SK-N-MC (cell line): ENCODE results near the gene NMS.

Source experiments
- DNase-seq: peaks from one replicate; pipeline ENCODE4 v3.0.0-alpha.2; 2011; ENCODE audit warnings: low read depth, low spot score
- H3K27ac ChIP-seq: fragments of 200-600 bp; sonication (generic); 2 replicates; pipeline ENCODE4 v1.5.1; 2016; ENCODE audit warnings: mixed run types
- H3K36me3 ChIP-seq: fragments of 200-600 bp; sonication (generic); 2 replicates; pipeline ENCODE4 v1.6.1; 2017; ENCODE audit warnings: antibody characterized with exemption, low read length, mixed read lengths; ENCODE audit not compliant: insufficient read depth
- H3K4me3 ChIP-seq: fragments of 200-600 bp; sonication (generic); 2 replicates; pipeline ENCODE4 v1.5.1; 2016
- H3K9ac ChIP-seq: fragments of 200-600 bp; sonication (generic); 2 replicates; pipeline ENCODE4 v1.8.0; 2017; ENCODE audit warnings: mixed run types, mixed read lengths; ENCODE audit not compliant: insufficient read length
- H3K9me3 ChIP-seq: fragments of 200-600 bp; sonication (generic); 2 replicates; pipeline ENCODE4 v1.6.1; 2017; ENCODE audit warnings: low read depth, mild to moderate bottlenecking, antibody characterized with exemption, low read length, moderate library complexity, mixed read lengths
- EZH2 ChIP-seq: fragments of 200-600 bp; sonication (generic); IDR thresholded peaks from one replicate; pipeline ENCODE4 v1.6.1; 2017; ENCODE audit warnings: antibody characterized with exemption
- FOXP2 ChIP-seq: optimal IDR thresholded peaks from 2 replicates; pipeline ENCODE3; 2011; ENCODE audit warnings: mild to moderate bottlenecking, moderate library complexity; ENCODE audit not compliant: insufficient read depth; ENCODE audit errors: extremely low read length, control extremely low read depth
- POLR2AphosphoS5 ChIP-seq: IDR thresholded peaks from 2 replicates; pipeline ENCODE4 v1.6.1; 2012; ENCODE audit warnings: mild to moderate bottlenecking, low read depth, low read length, borderline replicate concordance

NMS gene

GRCh38 chr2:100509066-100509465 lies 38.8 kb downstream of the NMS start:
- TF ChIP-seq EZH2 (no peak), POLR2AphosphoS5 (no peak), FOXP2 (no peak)
- no peak overlapping the region for H3K4me3 ChIP-seq
- H3K27ac ChIP-seq, result no peak overlapping the region
- no peak for DNase-seq
- no peak overlapping the region for H3K9ac ChIP-seq
- no peaks in the 10 kb centered on the region for H3K36me3 ChIP-seq
- H3K9me3 ChIP-seq, result no peaks in the 10 kb centered on the region

GRCh38 chr2:100513650-100514049 lies 43.4 kb downstream of the NMS start:
- no peak overlapping the region for H3K27ac ChIP-seq
- H3K9me3 ChIP-seq, result no peaks in the 10 kb centered on the region
- H3K4me3 ChIP-seq, result no peak overlapping the region
- no peak overlapping the region for H3K9ac ChIP-seq
- no peak for TF ChIP-seq POLR2AphosphoS5
- TF ChIP-seq FOXP2, result no peak
- TF ChIP-seq EZH2, result no peak
- no peaks in the 10 kb centered on the region for H3K36me3 ChIP-seq
- no peak for DNase-seq

GRCh38 chr2:100517556-100517955 lies 47.3 kb downstream of the NMS start:
- DNase-seq, result no peak
- H3K27ac ChIP-seq, result no peak overlapping the region

DNA sequence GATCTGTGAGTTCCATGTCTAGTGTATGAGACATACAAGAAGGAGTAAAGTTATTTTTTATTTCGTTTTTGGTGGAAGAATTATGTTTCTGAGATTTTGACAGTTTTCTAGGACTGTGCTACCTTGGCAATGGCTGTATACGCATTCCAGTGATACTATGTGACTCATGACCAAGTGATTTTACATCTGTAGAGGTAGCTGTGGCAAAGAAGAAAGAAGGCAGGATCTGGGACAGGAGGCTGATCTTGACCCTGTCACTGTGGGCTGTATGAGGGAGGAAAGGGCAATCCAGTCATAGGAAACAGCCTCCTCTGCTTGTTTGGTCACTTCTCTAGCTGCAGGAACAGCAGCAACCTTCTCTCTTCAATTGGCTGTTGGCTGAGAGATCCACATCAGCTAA lies 48.5 kb downstream of the NMS start:
- Histone ChIP-seq H3K4me3 (no peak overlapping the region), H3K36me3 (no peaks in the 10 kb centered on the region), H3K9me3 (no peaks in the 10 kb centered on the region), H3K9ac (no peak overlapping the region), H3K27ac (no peak overlapping the region)
- no peak for DNase-seq
- TF ChIP-seq FOXP2, result no peak
- no peak for TF ChIP-seq EZH2
- no peak for TF ChIP-seq POLR2AphosphoS5

More at GRCh38 chr2:100517556-100517955, 47.3 kb downstream of the NMS start:
- no peaks in the 10 kb centered on the region for H3K9me3 ChIP-seq
- no peak overlapping the region for H3K4me3 ChIP-seq
- H3K9ac ChIP-seq, result no peak overlapping the region
- H3K36me3 ChIP-seq, result no peaks in the 10 kb centered on the region
- TF ChIP-seq POLR2AphosphoS5, result no peak
- no peak for TF ChIP-seq FOXP2
- TF ChIP-seq EZH2, result no peak

DNA sequence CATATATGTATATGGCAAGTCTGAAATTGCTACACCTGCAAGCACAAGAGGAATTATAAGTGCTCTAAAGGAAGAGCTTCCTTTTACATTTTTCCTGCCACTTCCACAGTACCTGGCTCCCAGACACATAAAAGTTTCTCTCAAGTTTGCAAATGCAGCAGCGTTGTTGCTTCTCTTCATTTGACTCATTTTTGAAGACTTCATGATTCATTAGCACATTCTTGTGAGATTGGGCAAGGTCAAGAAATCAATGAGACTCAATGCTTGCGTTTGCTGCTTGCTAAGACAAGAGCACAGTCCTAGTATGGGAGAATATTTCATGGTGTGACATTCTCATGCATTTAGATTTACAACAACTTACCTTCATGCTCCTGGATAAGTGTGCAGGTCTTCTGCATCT lies 49.9 kb downstream of the NMS start:
- Histone ChIP-seq H3K36me3 (no peaks in the 10 kb centered on the region), H3K9me3 (no peaks in the 10 kb centered on the region), H3K9ac (no peak overlapping the region), H3K4me3 (no peak overlapping the region), H3K27ac (no peak overlapping the region)
- no peak for DNase-seq
- TF ChIP-seq POLR2AphosphoS5, result no peak
- no peak for TF ChIP-seq EZH2
- no peak for TF ChIP-seq FOXP2

DNA sequence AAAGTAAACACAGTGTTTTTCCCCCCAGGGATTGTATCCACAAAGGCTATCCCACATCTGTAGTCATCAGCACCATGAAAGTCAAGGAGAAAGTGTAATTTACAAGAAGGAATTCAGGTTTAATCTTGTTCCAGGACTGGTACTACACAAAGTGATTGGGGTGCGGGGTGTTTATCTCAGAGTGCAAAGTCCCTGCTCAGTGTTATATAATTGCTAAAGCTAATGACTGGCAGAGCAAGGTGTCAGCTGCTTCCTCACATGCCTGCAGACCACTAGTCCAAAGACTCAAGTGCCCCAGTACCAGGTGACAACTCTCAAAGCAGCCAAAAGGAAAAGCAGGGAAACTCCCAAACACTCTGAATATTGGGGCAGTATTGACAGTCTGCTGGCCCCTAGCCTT lies 52.1 kb downstream of the NMS start:
- Histone ChIP-seq H3K9me3 (no peaks in the 10 kb centered on the region), H3K36me3 (no peaks in the 10 kb centered on the region), H3K27ac (no peak overlapping the region), H3K4me3 (no peak overlapping the region), H3K9ac (no peak overlapping the region)
- TF ChIP-seq POLR2AphosphoS5 (no peak), FOXP2 (no peak), EZH2 (no peak)
- DNase-seq, result no peak

- no peak overlapping the region for H3K4me3 ChIP-seq
- no peak for DNase-seq
- TF ChIP-seq EZH2, result no peak
- no peak for TF ChIP-seq FOXP2
- no peak for TF ChIP-seq POLR2AphosphoS5
- no peak overlapping the region for H3K9ac ChIP-seq
- no peaks in the 10 kb centered on the region for H3K36me3 ChIP-seq
- H3K9me3 ChIP-seq, result no peaks in the 10 kb centered on the region
- H3K27ac ChIP-seq, result no peak overlapping the region
These were observed 54.0 kb downstream of the NMS start for GRCh38 chr2:100524331-100524730.

DNA sequence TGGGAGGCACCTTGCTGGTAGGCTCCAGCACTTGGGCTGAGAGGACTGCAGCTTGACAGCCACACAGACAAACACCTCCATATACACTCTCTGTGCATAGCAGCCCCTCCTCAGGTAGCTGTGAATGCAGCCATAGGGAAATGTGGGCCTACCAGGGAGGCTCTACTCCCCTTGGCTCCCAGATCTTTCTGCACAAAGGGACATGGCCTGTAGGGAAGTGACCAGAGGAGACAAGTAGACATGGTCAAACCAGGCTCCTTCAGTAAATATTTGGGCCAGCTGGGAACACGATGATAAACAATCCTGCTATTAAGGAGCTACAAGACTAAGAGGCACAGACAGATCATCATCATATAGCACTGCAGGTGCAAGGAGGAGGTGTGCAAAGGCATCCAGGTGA lies 56.6 kb downstream of the NMS start:
- Histone ChIP-seq H3K9ac (no peak overlapping the region), H3K36me3 (no peaks in the 10 kb centered on the region), H3K4me3 (no peak overlapping the region), H3K27ac (no peak overlapping the region), H3K9me3 (no peaks in the 10 kb centered on the region)
- DNase-seq, result no peak
- no peak for TF ChIP-seq FOXP2
- TF ChIP-seq POLR2AphosphoS5, result no peak
- no peak for TF ChIP-seq EZH2

DNA sequence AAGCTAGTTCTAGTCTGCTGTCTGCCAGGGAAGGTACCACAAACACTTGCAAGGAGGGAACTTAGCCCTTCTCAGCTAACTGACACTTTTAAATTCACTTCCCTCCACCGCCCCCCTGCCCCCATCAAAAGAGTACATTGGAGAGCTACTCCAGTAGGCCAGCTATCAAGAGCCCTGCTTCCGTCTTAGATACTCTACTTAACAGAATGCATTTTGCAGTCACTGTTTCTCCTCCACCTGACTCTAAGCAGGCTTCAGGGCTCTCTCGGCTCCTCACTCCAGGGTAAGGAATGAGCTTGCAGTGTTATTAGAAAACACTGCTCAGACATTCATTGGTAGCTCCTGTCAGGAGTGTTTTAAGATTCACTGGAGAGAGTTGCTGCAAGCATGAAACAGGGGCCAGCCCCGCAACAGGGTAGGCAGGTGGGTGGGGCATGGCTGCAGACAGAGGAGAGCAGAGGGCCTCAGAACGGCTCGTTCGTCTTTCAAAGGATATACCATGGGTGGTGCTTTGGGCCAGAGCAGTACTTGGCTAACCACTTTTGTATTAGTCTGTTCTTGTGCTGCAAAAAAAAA lies 57.2 kb downstream of the NMS start:
- Histone ChIP-seq H3K36me3 (no peaks in the 10 kb centered on the region), H3K27ac (no peak overlapping the region), H3K4me3 (no peak overlapping the region), H3K9me3 (no peaks in the 10 kb centered on the region), H3K9ac (no peak overlapping the region)
- no peak for TF ChIP-seq POLR2AphosphoS5
- TF ChIP-seq EZH2, result no peak
- TF ChIP-seq FOXP2, result no peak
- no peak for DNase-seq
